Glutamatergic neuron (in vitro differentiated cells): ENCODE data around the gene DRAXIN. TPM values are rescaled to one million over a fixed set of nuclear protein-coding genes. Genes with fewer than 3 reads are reported as not detected.

Experiments
- DNase-seq: peaks from one replicate; pipeline ENCODE4 v3.0.0; 2022
- H3K27ac Mint-ChIP-seq: one replicate; pipeline ENCODE4 v1.8.0; 2020; ENCODE audit warnings: mild to moderate bottlenecking, mixed read lengths, inconsistent platforms; ENCODE audit not compliant: unreplicated experiment
- H3K27me3 Mint-ChIP-seq: one replicate; pipeline ENCODE4 v1.8.0; 2020; ENCODE audit warnings: mild to moderate bottlenecking, moderate library complexity, mixed read lengths, inconsistent platforms; ENCODE audit not compliant: unreplicated experiment
- H3K36me3 Mint-ChIP-seq: one replicate; pipeline ENCODE4 v1.8.0; 2020; ENCODE audit warnings: mild to moderate bottlenecking, mixed read lengths, inconsistent platforms; ENCODE audit not compliant: unreplicated experiment
- H3K4me1 Mint-ChIP-seq: one replicate; pipeline ENCODE4 v1.8.0; 2020; ENCODE audit warnings: mild to moderate bottlenecking, low read depth, mixed read lengths, inconsistent platforms; ENCODE audit not compliant: unreplicated experiment
- H3K4me3 Mint-ChIP-seq: one replicate; pipeline ENCODE4 v1.8.0; 2020; ENCODE audit warnings: mild to moderate bottlenecking, mixed read lengths, inconsistent platforms; ENCODE audit not compliant: unreplicated experiment
- H3K9me3 Mint-ChIP-seq: one replicate; pipeline ENCODE4 v1.8.0; 2020; ENCODE audit warnings: mild to moderate bottlenecking, moderate library complexity, mixed read lengths, inconsistent platforms; ENCODE audit not compliant: unreplicated experiment
- CTCF ChIP-seq: fragments of 200-600 bp; sonication (generic); IDR thresholded peaks from one replicate; pipeline ENCODE4 v1.5.0; 2021; ENCODE audit not compliant: partially characterized antibody, unreplicated experiment
- total RNA-seq: library from RNA; stranded (reverse); fragmentation: NEBNext Ultra II Directional; extraction: Animal tissue kit (Norgen Biotek cat#: 25700); gene quantifications from one replicate; pipeline ENCODE4 v1.2.1, GENCODE V29; 2021; ENCODE audit not compliant: unreplicated experiment

Gene DRAXIN
- total RNA-seq, 1 donor from 2014 or later = 111 TPM

DNA sequence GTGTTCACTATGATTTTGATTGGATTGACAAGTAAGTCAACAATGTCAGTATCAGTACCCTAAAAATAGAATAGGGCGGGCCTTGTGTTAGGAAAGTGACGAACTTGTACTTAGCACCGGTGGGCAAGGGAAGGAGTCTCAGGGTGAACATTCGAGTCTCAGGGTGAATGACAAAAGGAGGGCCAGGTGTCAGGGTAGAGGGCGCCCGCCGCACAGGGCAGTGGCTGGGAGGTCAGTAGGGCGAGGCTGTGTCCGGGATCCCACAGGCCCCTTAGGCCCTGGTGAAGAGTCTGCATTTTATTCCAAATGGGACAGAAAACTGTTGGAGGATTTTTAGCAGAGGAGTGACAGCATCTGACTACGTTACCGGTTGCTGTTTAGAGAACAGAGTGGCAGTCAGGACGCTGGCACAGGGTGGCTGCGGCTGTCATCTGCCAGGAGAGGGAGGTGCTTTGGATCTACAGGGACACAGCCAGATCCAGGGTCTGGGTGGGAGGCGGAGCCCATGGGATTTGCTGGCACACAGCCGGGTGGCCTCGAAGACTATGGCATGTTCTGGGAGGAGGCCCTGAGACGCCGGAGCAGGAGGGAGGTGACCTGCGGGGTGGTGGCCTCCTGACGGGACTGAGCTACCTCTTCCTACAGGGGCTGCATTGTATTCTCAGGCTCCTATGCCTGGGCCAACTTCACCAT, 55.4 kb downstream of the DRAXIN start:
- Mint-ChIP-seq H3K4me3 (no peak overlapping the region), H3K4me1 (peaks cover 12% of the 10 kb centered on the region), H3K27me3 (peaks cover 10% of the 10 kb centered on the region), H3K36me3 (no peaks in the 10 kb centered on the region), H3K27ac (no peak overlapping the region), H3K9me3 (peaks cover 3% of the 10 kb centered on the region)
- TF ChIP-seq CTCF = no peak
- DNase-seq = no peak

GRCh38 chr1:11748294-11749202, 57.0 kb downstream of the DRAXIN start:
- H3K27me3 Mint-ChIP-seq = peaks cover 13% of the 10 kb centered on the region
- H3K9me3 Mint-ChIP-seq = peaks cover 2% of the 10 kb centered on the region
- DNase-seq = no peak
- H3K36me3 Mint-ChIP-seq = no peaks in the 10 kb centered on the region
- H3K27ac Mint-ChIP-seq = no peak overlapping the region
- peaks cover 20% of the 10 kb centered on the region for H3K4me1 Mint-ChIP-seq
- H3K4me3 Mint-ChIP-seq = no peak overlapping the region
- no peak for TF ChIP-seq CTCF

- Mint-ChIP-seq H3K36me3 (no peaks in the 10 kb centered on the region), H3K27ac (no peak overlapping the region), H3K9me3 (peaks cover 2% of the 10 kb centered on the region), H3K4me3 (no peak overlapping the region), H3K4me1 (peaks cover 20% of the 10 kb centered on the region), H3K27me3 (peaks cover 14% of the 10 kb centered on the region)
- peak; percentile 42 for TF ChIP-seq CTCF
- DNase-seq = peak; percentile 74
Observed at GRCh38 chr1:11749203-11749689, 57.7 kb downstream of the DRAXIN start.

DNA sequence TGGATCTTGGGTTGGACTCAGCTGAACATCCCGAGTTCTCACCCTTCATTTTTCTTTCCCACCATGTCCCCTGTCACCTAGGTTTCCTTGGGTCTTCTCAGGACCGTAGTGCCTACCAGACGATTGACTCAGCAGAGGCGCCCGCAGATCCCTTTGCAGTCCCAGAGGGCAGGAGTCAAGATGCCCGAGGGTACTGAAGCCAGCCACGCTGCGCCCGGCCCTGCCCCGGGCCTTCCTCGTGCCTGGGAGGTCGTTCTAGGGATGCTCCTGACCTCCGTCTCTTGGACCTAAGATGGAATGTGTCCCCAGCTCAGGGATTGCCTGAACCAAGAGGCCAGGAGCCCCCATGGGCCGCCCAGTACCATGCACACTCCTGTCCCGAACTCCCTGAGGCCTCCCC, 58.5 kb downstream of the DRAXIN start:
- Mint-ChIP-seq H3K4me3 (no peak overlapping the region), H3K27me3 (peaks cover 14% of the 10 kb centered on the region), H3K27ac (no peak overlapping the region), H3K4me1 (peaks cover 20% of the 10 kb centered on the region), H3K36me3 (no peaks in the 10 kb centered on the region), H3K9me3 (peaks cover 2% of the 10 kb centered on the region)
- TF ChIP-seq CTCF = no peak
- no peak for DNase-seq

DNA sequence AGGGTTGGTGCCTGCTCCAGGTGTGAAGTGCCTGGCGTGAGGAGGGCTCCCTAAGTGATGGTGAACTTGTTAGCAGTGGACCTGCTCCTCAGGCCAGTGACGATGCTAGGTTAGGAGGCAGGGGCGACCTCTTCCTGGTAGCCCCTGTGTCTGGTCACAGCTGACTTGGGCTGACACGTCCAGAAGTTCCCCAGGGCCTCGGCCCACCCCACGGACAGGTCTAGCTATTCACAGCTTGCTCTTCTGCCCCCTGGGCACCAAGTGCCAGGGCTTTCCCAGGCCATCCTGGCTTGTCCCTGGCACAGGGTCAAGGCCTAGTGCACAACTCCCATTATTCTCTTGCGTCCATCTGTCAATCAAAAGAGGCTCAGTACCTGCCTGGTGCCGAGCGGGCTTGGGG, 59.6 kb downstream of the DRAXIN start:
- Mint-ChIP-seq H3K27ac (no peak overlapping the region), H3K4me1 (peaks cover 16% of the 10 kb centered on the region), H3K9me3 (peaks cover 2% of the 10 kb centered on the region), H3K27me3 (peaks cover 14% of the 10 kb centered on the region), H3K36me3 (peaks cover 3% of the 10 kb centered on the region), H3K4me3 (no peak overlapping the region)
- TF ChIP-seq CTCF = no peak
- DNase-seq = no peak
